HepG2 (cell line): ENCODE data around the gene PRKACG. TPM values are rescaled to one million over a fixed set of nuclear protein-coding genes. Genes with fewer than 3 reads are reported as not detected.

Experiments
- ATAC-seq: fragments of 200-7000 bp; cut with Tn5 transposase; 3 replicates; pipeline ENCODE4 v1.9.1; 2020; ENCODE audit warnings: mild to moderate bottlenecking, moderate library complexity
- BruUV-seq: library from RNA; stranded (reverse); fragments of 400-500 nt; replicated peaks from 2 replicates; lab custom pipeline; 2021; lab: Mats Ljungman, UMichigan
- CTCF ChIA-PET: fragments of 300-600 bp; formaldehyde crosslinking; extraction: SDS; loops from one replicate; lab custom pipeline; 2021; ENCODE audit warnings: low total read pairs, inconsistent platforms, low intra/inter-chr PET ratio; lab: Yijun Ruan, JAX
- POLR2A ChIA-PET: fragments of 350-600 bp; sonication (Branson Sonifier 250); formaldehyde crosslinking; loops from one replicate; lab custom pipeline; 2020; ENCODE audit warnings: antibody characterized with exemption, inconsistent platforms; lab: Yijun Ruan, JAX
- DNase-seq: peaks from one replicate; pipeline ENCODE4 v3.0.0-alpha.2; 2015; ENCODE audit warnings: low spot score
- FAIRE-seq: peaks from 3 replicates; lab custom pipeline; 2011; peaks lifted over from hg19 to GRCh38; lab: Jason Lieb, UNC
- H2AFZ ChIP-seq: one replicate; pipeline ENCODE4 v1.6.1; 2011; ENCODE audit warnings: low read length, inconsistent platforms
- H3K27ac ChIP-seq: fragments of 300-600 bp; 3 replicates; pipeline ENCODE4 v1.8.0; 2011; ENCODE audit warnings: mixed run types, mild to moderate bottlenecking, mixed read lengths, low read length, inconsistent platforms; ENCODE audit not compliant: insufficient read depth; ENCODE audit errors: extremely low read length
- H3K27me3 ChIP-seq, 2 experiments: fragments of 200-600 bp in 1 of 2; 2 replicates in 1 of 2; 3 replicates in 1 of 2; pipeline versions ENCODE4 v1.6.0 to v1.8.0; 2011; ENCODE audit warnings: low read length in 2 of 2, mild to moderate bottlenecking in 2 of 2, moderate library complexity in 2 of 2, inconsistent platforms in 1 of 2; ENCODE audit not compliant: insufficient read depth in 2 of 2, control insufficient read depth in 1 of 2
- H3K36me3 ChIP-seq, 2 experiments: fragments of 200-600 bp in 1 of 2; replicated peaks in 1 of 2; 2 replicates in 1 of 2; 3 replicates in 1 of 2; pipeline versions ENCODE4 v1.5.1 to v1.8.0; 2011; ENCODE audit warnings: low read length in 2 of 2, inconsistent platforms in 1 of 2; ENCODE audit not compliant: insufficient read depth in 2 of 2, control insufficient read depth in 1 of 2
- H3K4me1 ChIP-seq: 2 replicates; pipeline ENCODE4 v1.5.1; 2012; ENCODE audit warnings: low read length, inconsistent platforms; ENCODE audit not compliant: insufficient read depth
- H3K4me2 ChIP-seq: 2 replicates; pipeline ENCODE4 v1.6.0; 2011; ENCODE audit warnings: low read depth, low read length, inconsistent platforms
- H3K4me3 ChIP-seq, 3 experiments: fragments of 200-600 bp in 1 of 3; sonication (generic), shearing (Covaris generic) in 1 of 3; replicated peaks in 1 of 3; 2 replicates each; pipeline ENCODE4 v1.5.1; 2011 to 2016; ENCODE audit warnings: low read length in 3 of 3, inconsistent platforms in 2 of 3, low read depth in 2 of 3, mild to moderate bottlenecking in 2 of 3, control low read depth in 1 of 3, mixed read lengths in 1 of 3; ENCODE audit not compliant: insufficient read depth in 1 of 3
- H3K79me2 ChIP-seq: one replicate; pipeline ENCODE4 v1.6.1; 2011; ENCODE audit warnings: low read length, inconsistent platforms; ENCODE audit not compliant: insufficient read depth
- H3K9ac ChIP-seq: 2 replicates; pipeline ENCODE4 v1.6.0; 2011; ENCODE audit warnings: mild to moderate bottlenecking, low read depth, low read length, inconsistent platforms; ENCODE audit not compliant: insufficient read depth
- H3K9me3 ChIP-seq: 2 replicates; pipeline ENCODE4 v1.5.1; 2012; ENCODE audit warnings: mild to moderate bottlenecking, low read length
- H4K20me1 ChIP-seq: 2 replicates; pipeline ENCODE4 v1.6.0; 2011; ENCODE audit warnings: inconsistent platforms, mild to moderate bottlenecking, low read length, moderate library complexity; ENCODE audit not compliant: insufficient read depth
- HNF1A ChIP-seq, 2 experiments: sonication (generic) in 1 of 2; formaldehyde crosslinking in 1 of 2; IDR thresholded peaks; 2 replicates each; pipeline versions ENCODE4 v1.4.0 to v1.6.1; 2016 to 2020; ENCODE audit warnings: borderline replicate concordance in 1 of 2, low read depth in 1 of 2, mild to moderate bottlenecking in 1 of 2, missing genetic modification reagents in 1 of 2
- NCOA2 ChIP-seq: sonication (generic); formaldehyde crosslinking; IDR thresholded peaks from 2 replicates; pipeline ENCODE4 v1.8.0; 2022; ENCODE audit warnings: inconsistent platforms
- ZBTB14 ChIP-seq: sonication (generic); formaldehyde crosslinking; IDR thresholded peaks from 2 replicates; pipeline ENCODE4 v1.4.0; 2020; ENCODE audit warnings: missing genetic modification reagents
- ZNF24 ChIP-seq: fragments of 450-650 bp; IDR thresholded peaks from 2 replicates; pipeline ENCODE4 v1.6.1; 2017; ENCODE audit warnings: antibody characterized with exemption, mild to moderate bottlenecking
- WGBS: methylation state at CpG from one replicate; pipeline ENCODE4 v1.1.6; 2017; ENCODE audit warnings: low lambda C conversion rate; 5-methylcytosine and 5-hydroxymethylcytosine counted together
- in situ Hi-C: cut with HindIII; loops from 2 replicates; pipeline ENCODE4 v1.10.0; 2017; ENCODE audit warnings: low pct_unique_long_range_greater_than_20kb; ENCODE audit not compliant: extremely low pct_ligation_motif_present
- intact Hi-C: fragments of 100-400 bp; cut with micrococcal nuclease; formaldehyde crosslinking; loops from one replicate; pipeline ENCODE4 v1.10.0; 2022; ENCODE audit not compliant: unreplicated experiment
- polyA plus RNA-seq, 8 experiments: library from polyadenylated mRNA; depleted of rRNA in 3 of 8; stranded (reverse) in 7 of 8; unstranded in 1 of 8; fragments of >200 nt; fragmentation: Illumina TruSeq in 4 of 8; extraction: Trizol in 4 of 8; gene quantifications; 2 replicates each; pipeline versions ENCODE4 v1.2.1 to v1.2.3, GENCODE V29; 2011 to 2016; ENCODE audit warnings: low read depth in 4 of 8, missing spikeins in 1 of 8, mixed read lengths in 1 of 8; ENCODE audit not compliant: insufficient read depth in 1 of 8
- total RNA-seq, 5 experiments: library from RNA; depleted of rRNA; stranded (reverse); fragments of >200 nt; fragmentation: Illumina TruSeq; extraction: Trizol; gene quantifications; 2 replicates each; pipeline ENCODE4 v1.2.3, GENCODE V29; 2016; ENCODE audit warnings: low read depth in 1 of 5

PRKACG gene
- total and polyA plus RNA-seq, 2 of the 13 experiments (the other 11 are each of a cell fraction or from before 2014, with no cell fraction given), result not detected

GRCh38 chr9:68980341-68980914 is 33.5 kb downstream of the PRKACG start:
- in situ Hi-C loops (no loop called here), intact Hi-C loops (no loop called here)
- Histone ChIP-seq H3K4me1 (peaks cover 35% of the 10 kb centered on the region), H3K9ac (no peak overlapping the region), H2AFZ (no peak overlapping the region), H3K27me3 (no peaks in the 10 kb centered on the region), H3K9me3 (no peaks in the 10 kb centered on the region), H4K20me1 (no peaks in the 10 kb centered on the region), H3K4me3 (no peak overlapping the region), H3K27ac (no peak overlapping the region), H3K36me3 (peaks cover 0 to under 1% of the 10 kb centered on the region in 2 experiments; a peak in 2 of 5 replicates), H3K4me2 (no peak overlapping the region)
- WGBS, result 78% methylated on average over 3 of the region's 3 CpGs
- POLR2A ChIA-PET, result no interaction called here
- BruUV-seq, result no TSS peak
- peak; percentile 12 for FAIRE-seq
- CTCF ChIA-PET, result no interaction called here
- DNase-seq, result no peak
- TF ChIP-seq ZNF24 (no peak), HNF1A (IDR thresholded peaks at IDR 0.05; ENCODE audit: low read depth) (no peak), HNF1A (CRISPR knock-in tag; IDR thresholded peaks at IDR 0.05; ENCODE audit: borderline replicate concordance) (peak; percentile 19; the same call in 1 of the 2 replicates), ZBTB14 (CRISPR knock-in tag) (no peak), NCOA2 (CRISPR knock-in tag) (peak; percentile 34; the same call in 1 of the 2 replicates)
- TF ChIP-seq, all 625 proteins: peak for 2
- no peaks in the 10 kb centered on the region for H3K79me2 ChIP-seq
- ATAC-seq, result peak; percentile 28; the same call in 1 of the 3 replicates
